HG03575 (cell line): ENCODE data around the gene RTL1.

Source experiments
- ATAC-seq: cut with Tn5 transposase; IDR thresholded peaks from one replicate; pipeline ENCODE4 v1.9.1; 2021; ENCODE audit not compliant: unreplicated experiment, insufficient number of reproducible peaks, low FRiP score; ENCODE audit errors: extremely low read depth

The RTL1 gene

GRCh38 chr14:100899884-100900771 is 3.4 kb downstream of the RTL1 start:
- ATAC-seq, result no peak

- no peak for ATAC-seq
These were observed 4.3 kb downstream of the RTL1 start for GRCh38 chr14:100898935-100899883.

GRCh38 chr14:100898465-100898864 is 5.1 kb downstream of the RTL1 start:
- no peak for ATAC-seq

GRCh38 chr14:100896369-100897060 is 7.0 kb downstream of the RTL1 start:
- ATAC-seq, result no peak

- no peak for ATAC-seq
These were observed 8.1 kb downstream of the RTL1 start for GRCh38 chr14:100895411-100895810.

- no peak for ATAC-seq
These were observed 9.1 kb downstream of the RTL1 start for GRCh38 chr14:100894416-100894815.

GRCh38 chr14:100893760-100894159 is 9.8 kb downstream of the RTL1 start:
- ATAC-seq, result no peak

GRCh38 chr14:100893228-100893601 is 10.3 kb downstream of the RTL1 start:
- no peak for ATAC-seq

GRCh38 chr14:100892496-100893227 is 10.9 kb downstream of the RTL1 start:
- no peak for ATAC-seq

GRCh38 chr14:100891501-100892445 is 11.7 kb downstream of the RTL1 start:
- ATAC-seq, result no peak

GRCh38 chr14:100891051-100891450 is 12.5 kb downstream of the RTL1 start:
- ATAC-seq, result no peak

- ATAC-seq, result no peak
These were observed 13.3 kb downstream of the RTL1 start for GRCh38 chr14:100890061-100890850.

GRCh38 chr14:100889641-100890040 is 13.9 kb downstream of the RTL1 start:
- no peak for ATAC-seq

GRCh38 chr14:100888789-100889315 is 14.7 kb downstream of the RTL1 start:
- no peak for ATAC-seq

GRCh38 chr14:100887728-100888335 is 15.7 kb downstream of the RTL1 start:
- no peak for ATAC-seq

- ATAC-seq, result no peak
These were observed 17.9 kb downstream of the RTL1 start for GRCh38 chr14:100885617-100886016.
